H1 (cell line): Measurements from ENCODE around the gene LUZP1. TPM values are rescaled to one million over a fixed set of nuclear protein-coding genes. Genes with fewer than 3 reads are reported as not detected.

Experiments
- CTCF ChIA-PET: fragments of 300-600 bp; sonication (Branson Sonifier 250); formaldehyde crosslinking; loops from one replicate; lab custom pipeline; 2021; ENCODE audit not compliant: partially characterized antibody; lab: Charles Lee
- POLR2A ChIA-PET: fragments of 300-600 bp; sonication (Branson Sonifier 250); formaldehyde crosslinking; loops from one replicate; lab custom pipeline; 2021; ENCODE audit warnings: inconsistent platforms; ENCODE audit not compliant: partially characterized antibody; lab: Charles Lee
- DNase-seq, 2 experiments: peaks; one replicate each; pipeline versions ENCODE4 v3.0.0 to v3.0.0-alpha.2; 2010 to 2022; ENCODE audit warnings: low spot score in 2 of 2, low read depth in 1 of 2, mixed read lengths in 1 of 2
- FAIRE-seq: peaks from 2 replicates; lab custom pipeline; 2011; peaks lifted over from hg19 to GRCh38; lab: Jason Lieb, UNC
- H2AFZ ChIP-seq: 2 replicates; pipeline ENCODE4 v1.8.1; 2012; ENCODE audit warnings: low read length, inconsistent platforms
- H2AK5ac ChIP-seq: 2 replicates; pipeline ENCODE4 v1.6.1; 2013; ENCODE audit warnings: low read depth, low read length
- H2BK120ac ChIP-seq: replicated peaks from 2 replicates; pipeline ENCODE3; 2013; ENCODE audit warnings: low read depth, low read length, inconsistent platforms
- H2BK12ac ChIP-seq: 2 replicates; pipeline ENCODE4 v1.6.1; 2013; ENCODE audit warnings: low read depth, low read length
- H2BK15ac ChIP-seq: 2 replicates; pipeline ENCODE4 v1.6.1; 2013; ENCODE audit warnings: low read length
- H2BK20ac ChIP-seq: 2 replicates; pipeline ENCODE4 v1.6.1; 2013; ENCODE audit warnings: low read length
- H2BK5ac ChIP-seq: 2 replicates; pipeline ENCODE4 v1.6.1; 2013; ENCODE audit warnings: low read depth, low read length
- H3K14ac ChIP-seq: 2 replicates; pipeline ENCODE4 v1.6.1; 2013; ENCODE audit warnings: inconsistent platforms; ENCODE audit not compliant: insufficient read length
- H3K18ac ChIP-seq: 2 replicates; pipeline ENCODE4 v1.6.1; 2013; ENCODE audit warnings: low read length; ENCODE audit errors: extremely low read depth
- H3K23ac ChIP-seq: 2 replicates; pipeline ENCODE4 v1.6.1; 2013; ENCODE audit warnings: inconsistent platforms; ENCODE audit not compliant: insufficient read length
- H3K23me2 ChIP-seq: 2 replicates; pipeline ENCODE4 v1.6.1; 2013; ENCODE audit warnings: low read depth, low read length
- H3K27ac ChIP-seq: 2 replicates; pipeline ENCODE4 v1.6.1; 2011; ENCODE audit warnings: low read depth, low read length, inconsistent platforms
- H3K27me3 ChIP-seq, 4 experiments: replicated peaks in 1 of 4; 1 replicate in 1 of 4; 2 replicates in 3 of 4; pipeline versions ENCODE4 v1.6.1 to v1.8.1; 2011 to 2013; ENCODE audit warnings: low read length in 3 of 4, mild to moderate bottlenecking in 3 of 4, inconsistent platforms in 2 of 4, mixed read lengths in 2 of 4, moderate library complexity in 1 of 4; ENCODE audit not compliant: control insufficient read depth in 3 of 4, insufficient read depth in 3 of 4; ENCODE audit errors: extremely low read depth in 1 of 4
- H3K36me3 ChIP-seq, 4 experiments: 2 replicates each; pipeline versions ENCODE4 v1.6.1 to v1.8.1; 2011 to 2013; ENCODE audit warnings: mild to moderate bottlenecking in 4 of 4, low read length in 3 of 4, moderate library complexity in 2 of 4, control low read depth in 1 of 4, inconsistent platforms in 1 of 4; ENCODE audit not compliant: insufficient read depth in 4 of 4, control insufficient read depth in 2 of 4
- H3K4ac ChIP-seq: replicated peaks from 2 replicates; pipeline ENCODE3; 2013; ENCODE audit warnings: low read length, low read depth, mixed read lengths, inconsistent platforms; ENCODE audit not compliant: insufficient read length
- H3K4me1 ChIP-seq, 4 experiments: replicated peaks in 1 of 4; 1 replicate in 1 of 4; 2 replicates in 3 of 4; pipeline versions ENCODE4 v1.6.1 to v1.8.1; 2011 to 2013; ENCODE audit warnings: low read length in 3 of 4, inconsistent platforms in 2 of 4, mixed read lengths in 1 of 4; ENCODE audit not compliant: insufficient read depth in 4 of 4, control insufficient read depth in 3 of 4
- H3K4me2 ChIP-seq, 2 experiments: 2 replicates each; pipeline versions ENCODE4 v1.6.1 to v1.8.1; 2011 to 2013; ENCODE audit warnings: low read depth in 2 of 2, low read length in 2 of 2, control low read depth in 1 of 2, inconsistent platforms in 1 of 2, mild to moderate bottlenecking in 1 of 2; ENCODE audit not compliant: insufficient read depth in 1 of 2
- H3K4me3 ChIP-seq, 4 experiments: fragments of 200-600, 300-600 bp in 1 of 4; sonication (generic), shearing (Covaris generic), sonication (Bioruptor Twin) in 1 of 4; 2 replicates each; pipeline versions ENCODE4 v1.5.1 to v1.8.1; 2011 to 2016; ENCODE audit warnings: low read length in 4 of 4, low read depth in 3 of 4, control low read depth in 2 of 4, inconsistent platforms in 2 of 4, mild to moderate bottlenecking in 2 of 4, mixed read lengths in 1 of 4, moderate library complexity in 1 of 4; ENCODE audit not compliant: insufficient read depth in 2 of 4; ENCODE audit errors: extremely low read depth in 1 of 4
- H3K56ac ChIP-seq: replicated peaks from 2 replicates; pipeline ENCODE3; 2013; ENCODE audit warnings: low read depth, mild to moderate bottlenecking, mixed read lengths, low read length, inconsistent platforms; ENCODE audit not compliant: insufficient read length
- H3K79me1 ChIP-seq: 2 replicates; pipeline ENCODE4 v1.6.1; 2013; ENCODE audit warnings: low read depth, low read length, control low read depth
- H3K79me2 ChIP-seq, 2 experiments: 2 replicates each; pipeline versions ENCODE4 v1.6.1 to v1.8.1; 2012 to 2013; ENCODE audit warnings: low read length in 2 of 2, mild to moderate bottlenecking in 2 of 2, inconsistent platforms in 1 of 2; ENCODE audit not compliant: insufficient read depth in 2 of 2, control insufficient read depth in 1 of 2
- H3K9ac ChIP-seq, 4 experiments: replicated peaks in 1 of 4; 1 replicate in 1 of 4; 2 replicates in 3 of 4; pipeline versions ENCODE4 v1.6.1 to v1.8.1; 2011 to 2013; ENCODE audit warnings: low read depth in 3 of 4, low read length in 3 of 4, control low read depth in 2 of 4, mild to moderate bottlenecking in 2 of 4, moderate library complexity in 2 of 4, inconsistent platforms in 1 of 4; ENCODE audit errors: extremely low read depth in 1 of 4
- H3K9me3 ChIP-seq, 2 experiments: 2 replicates each; pipeline versions ENCODE4 v1.6.1 to v1.8.1; 2012 to 2013; ENCODE audit warnings: mild to moderate bottlenecking in 2 of 2, moderate library complexity in 2 of 2, control low read depth in 1 of 2, inconsistent platforms in 1 of 2, low read depth in 1 of 2, low read length in 1 of 2, mixed read lengths in 1 of 2; ENCODE audit not compliant: insufficient read depth in 2 of 2
- H4K20me1 ChIP-seq, 2 experiments: replicated peaks in 1 of 2; 2 replicates each; pipeline versions ENCODE3 to v1.8.1; 2011 to 2013; ENCODE audit warnings: inconsistent platforms in 2 of 2, low read length in 2 of 2, mild to moderate bottlenecking in 1 of 2; ENCODE audit not compliant: insufficient read depth in 2 of 2, control insufficient read depth in 1 of 2
- H4K5ac ChIP-seq: 2 replicates; pipeline ENCODE4 v1.6.1; 2013; ENCODE audit warnings: low read length, low read depth, mixed read lengths, inconsistent platforms; ENCODE audit not compliant: insufficient read length
- H4K8ac ChIP-seq: 2 replicates; pipeline ENCODE4 v1.8.0; 2013; ENCODE audit warnings: mild to moderate bottlenecking, moderate library complexity, low read length, inconsistent platforms; ENCODE audit not compliant: insufficient read depth; ENCODE audit errors: extremely low read depth
- H4K91ac ChIP-seq: replicated peaks from 2 replicates; pipeline ENCODE3; 2013; ENCODE audit warnings: low read length, mixed read lengths, inconsistent platforms; ENCODE audit not compliant: insufficient read length
- ATF2 ChIP-seq: IDR thresholded peaks from 2 replicates; pipeline ENCODE4 v1.6.1; 2012; ENCODE audit warnings: low read length, inconsistent platforms
- GABPA ChIP-seq: IDR thresholded peaks from 2 replicates; pipeline ENCODE4 v1.6.1; 2011; ENCODE audit warnings: mild to moderate bottlenecking, low read length, moderate library complexity, borderline replicate concordance; ENCODE audit not compliant: insufficient read depth
- KDM4A ChIP-seq: IDR thresholded peaks from one replicate; pipeline ENCODE4 v1.7.1; 2012; ENCODE audit warnings: low read depth, mild to moderate bottlenecking, moderate library complexity, low read length, inconsistent platforms; ENCODE audit not compliant: severe bottlenecking
- NRF1 ChIP-seq: IDR thresholded peaks from 2 replicates; pipeline ENCODE4 v1.6.1; 2011; ENCODE audit warnings: mild to moderate bottlenecking, low read depth, low read length, improper control_type of control experiment
- RAD21 ChIP-seq, 2 experiments: IDR thresholded peaks in 1 of 2; conservative IDR thresholded peaks in 1 of 2; 2 replicates each; pipeline ENCODE4 v1.6.1; 2011; ENCODE audit warnings: low read depth in 2 of 2, low read length in 2 of 2, improper control_type of control experiment in 1 of 2, inconsistent platforms in 1 of 2, mild to moderate bottlenecking in 1 of 2, moderate library complexity in 1 of 2
- TAF1 ChIP-seq: IDR thresholded peaks from 2 replicates; pipeline ENCODE4 v1.6.1; 2011; ENCODE audit warnings: mild to moderate bottlenecking, low read depth, low read length
- WGBS, 2 experiments: shearing (Covaris generic) in 1 of 2; methylation state at CpG; one replicate each; pipeline versions ENCODE4 v1.1.6 to v1.1.7; 2013 to 2015; ENCODE audit warnings: low lambda C conversion rate in 2 of 2, mixed read lengths in 2 of 2, inconsistent platforms in 1 of 2, low coverage in 1 of 2, missing lambda C conversion rate in 1 of 2; ENCODE audit not compliant: insufficient replicate concordance in 2 of 2, insufficient coverage in 1 of 2, insufficient read length in 1 of 2; ENCODE audit errors: extremely low coverage in 1 of 2, missing lambda C conversion rate in 1 of 2; 5-methylcytosine and 5-hydroxymethylcytosine counted together
- polyA plus RNA-seq, 7 experiments: library from polyadenylated mRNA; depleted of rRNA in 3 of 7; stranded (reverse) in 5 of 7; unstranded in 2 of 7; fragments of >200 nt in 5 of 7; fragments of 200-250 nt in 2 of 7; gene quantifications; 1 replicate in 5 of 7; 2 replicates in 1 of 7; 4 replicates in 1 of 7; pipeline versions ENCODE4 v1.2.1 to v1.2.3, GENCODE V29; 2011 to 2013; ENCODE audit warnings: missing spikeins in 2 of 7, mixed read lengths in 2 of 7
- total RNA-seq: library from RNA; stranded (reverse); fragmentation: NEBNext Ultra II Directional; extraction: Animal tissue kit (Norgen Biotek cat#: 25700); gene quantifications from 2 replicates; pipeline ENCODE4 v1.2.1, GENCODE V29; 2021

LUZP1 gene
- total and polyA plus RNA-seq, 2 of the 8 experiments (the other 6 are each of a cell fraction or from before 2014, with no cell fraction given): 14.0 to 60.5 TPM

- Histone ChIP-seq H3K4me3 (no peak overlapping the region), H4K20me1 (peaks cover 11 to 26% of the 10 kb centered on the region in 2 experiments), H2BK12ac (no peak overlapping the region), H2BK20ac (no peak overlapping the region), H3K4me2 (no peak overlapping the region), H2AFZ (no peak overlapping the region), H2AK5ac (no peak overlapping the region), H2BK15ac (no peak overlapping the region), H3K14ac (no peak overlapping the region), H3K27ac (no peak overlapping the region), H3K27me3 (no peaks in the 10 kb centered on the region), H3K4me1 (peaks cover 0 to 11% (median 5%) of the 10 kb centered on the region in 4 experiments; a peak in 3 of 7 replicates), H3K4ac (no peak overlapping the region), H3K79me2 (peaks cover 19 to 99% of the 10 kb centered on the region in 2 experiments), H2BK120ac (no peak overlapping the region), H2BK5ac (no peak overlapping the region), H3K56ac (no peak overlapping the region), H3K23ac (no peak overlapping the region), H3K23me2 (no peaks in the 10 kb centered on the region), H3K79me1 (no peaks in the 10 kb centered on the region), H3K36me3 (peaks cover 0 to 6% (median 0%) of the 10 kb centered on the region in 4 experiments; a peak in 1 of 8 replicates), H3K18ac (no peak overlapping the region), H4K8ac (no peak overlapping the region), H3K9me3 (no peaks in the 10 kb centered on the region), H4K91ac (no peak overlapping the region), H3K9ac (no peak overlapping the region), H4K5ac (no peak overlapping the region)
- POLR2A ChIA-PET: interaction anchor here (0.6 to 2.3 kb wide), 3 partner anchors 10 to 17 kb away, joined by 3 to 18 read pairs (median 7); partner anchors contain the start of gene KDM1A
- FAIRE-seq (no peak), DNase-seq (no peak)
- TF ChIP-seq GABPA: no peak
- TF ChIP-seq ATF2: no peak
- no peak for TF ChIP-seq NRF1
- no peak for TF ChIP-seq KDM4A
- no peak for TF ChIP-seq RAD21 (IDR thresholded peaks at IDR 0.05 in 1 of 2, conservative IDR thresholded peaks at IDR 0.05 in 1 of 2; ENCODE audit: low read depth in 2 of 2, low read length in 2 of 2)
- no peak for TF ChIP-seq TAF1
- WGBS, 2 experiments: 97 to 100% methylated on average over 1 to 4 of the region's 4 CpGs
- CTCF ChIA-PET: interaction anchor here (0.6 to 1.9 kb wide), 4 partner anchors 11 to 23 kb away, joined by 3 to 6 read pairs (median 3); no protein-coding TSS in a partner anchor
These were observed 131.4 kb downstream of the LUZP1 start for GRCh38 chr1:23037081-23037740.
